H1 (cell line): ENCODE data around the gene ARID1B. TPM values are rescaled to one million over a fixed set of nuclear protein-coding genes. Genes with fewer than 3 reads are reported as not detected.

ENCODE experiments used
- CTCF ChIA-PET: fragments of 300-600 bp; sonication (Branson Sonifier 250); formaldehyde crosslinking; loops from one replicate; lab custom pipeline; 2021; ENCODE audit not compliant: partially characterized antibody; lab: Charles Lee
- POLR2A ChIA-PET: fragments of 300-600 bp; sonication (Branson Sonifier 250); formaldehyde crosslinking; loops from one replicate; lab custom pipeline; 2021; ENCODE audit warnings: inconsistent platforms; ENCODE audit not compliant: partially characterized antibody; lab: Charles Lee
- DNase-seq, 2 experiments: peaks; one replicate each; pipeline versions ENCODE4 v3.0.0 to v3.0.0-alpha.2; 2010 to 2022; ENCODE audit warnings: low spot score in 2 of 2, low read depth in 1 of 2, mixed read lengths in 1 of 2
- FAIRE-seq: peaks from 2 replicates; lab custom pipeline; 2011; peaks lifted over from hg19 to GRCh38; lab: Jason Lieb, UNC
- H2AFZ ChIP-seq: 2 replicates; pipeline ENCODE4 v1.8.1; 2012; ENCODE audit warnings: low read length, inconsistent platforms
- H2AK5ac ChIP-seq: 2 replicates; pipeline ENCODE4 v1.6.1; 2013; ENCODE audit warnings: low read depth, low read length
- H2BK120ac ChIP-seq: replicated peaks from 2 replicates; pipeline ENCODE3; 2013; ENCODE audit warnings: low read depth, low read length, inconsistent platforms
- H2BK12ac ChIP-seq: 2 replicates; pipeline ENCODE4 v1.6.1; 2013; ENCODE audit warnings: low read depth, low read length
- H2BK15ac ChIP-seq: 2 replicates; pipeline ENCODE4 v1.6.1; 2013; ENCODE audit warnings: low read length
- H2BK20ac ChIP-seq: 2 replicates; pipeline ENCODE4 v1.6.1; 2013; ENCODE audit warnings: low read length
- H2BK5ac ChIP-seq: 2 replicates; pipeline ENCODE4 v1.6.1; 2013; ENCODE audit warnings: low read depth, low read length
- H3K14ac ChIP-seq: 2 replicates; pipeline ENCODE4 v1.6.1; 2013; ENCODE audit warnings: inconsistent platforms; ENCODE audit not compliant: insufficient read length
- H3K18ac ChIP-seq: 2 replicates; pipeline ENCODE4 v1.6.1; 2013; ENCODE audit warnings: low read length; ENCODE audit errors: extremely low read depth
- H3K23ac ChIP-seq: 2 replicates; pipeline ENCODE4 v1.6.1; 2013; ENCODE audit warnings: inconsistent platforms; ENCODE audit not compliant: insufficient read length
- H3K23me2 ChIP-seq: 2 replicates; pipeline ENCODE4 v1.6.1; 2013; ENCODE audit warnings: low read depth, low read length
- H3K27ac ChIP-seq: 2 replicates; pipeline ENCODE4 v1.6.1; 2011; ENCODE audit warnings: low read depth, low read length, inconsistent platforms
- H3K27me3 ChIP-seq, 4 experiments: replicated peaks in 1 of 4; 1 replicate in 1 of 4; 2 replicates in 3 of 4; pipeline versions ENCODE4 v1.6.1 to v1.8.1; 2011 to 2013; ENCODE audit warnings: low read length in 3 of 4, mild to moderate bottlenecking in 3 of 4, inconsistent platforms in 2 of 4, mixed read lengths in 2 of 4, moderate library complexity in 1 of 4; ENCODE audit not compliant: control insufficient read depth in 3 of 4, insufficient read depth in 3 of 4; ENCODE audit errors: extremely low read depth in 1 of 4
- H3K36me3 ChIP-seq, 4 experiments: 2 replicates each; pipeline versions ENCODE4 v1.6.1 to v1.8.1; 2011 to 2013; ENCODE audit warnings: mild to moderate bottlenecking in 4 of 4, low read length in 3 of 4, moderate library complexity in 2 of 4, control low read depth in 1 of 4, inconsistent platforms in 1 of 4; ENCODE audit not compliant: insufficient read depth in 4 of 4, control insufficient read depth in 2 of 4
- H3K4ac ChIP-seq: replicated peaks from 2 replicates; pipeline ENCODE3; 2013; ENCODE audit warnings: low read length, low read depth, mixed read lengths, inconsistent platforms; ENCODE audit not compliant: insufficient read length
- H3K4me1 ChIP-seq, 4 experiments: replicated peaks in 1 of 4; 1 replicate in 1 of 4; 2 replicates in 3 of 4; pipeline versions ENCODE4 v1.6.1 to v1.8.1; 2011 to 2013; ENCODE audit warnings: low read length in 3 of 4, inconsistent platforms in 2 of 4, mixed read lengths in 1 of 4; ENCODE audit not compliant: insufficient read depth in 4 of 4, control insufficient read depth in 3 of 4
- H3K4me2 ChIP-seq, 2 experiments: 2 replicates each; pipeline versions ENCODE4 v1.6.1 to v1.8.1; 2011 to 2013; ENCODE audit warnings: low read depth in 2 of 2, low read length in 2 of 2, control low read depth in 1 of 2, inconsistent platforms in 1 of 2, mild to moderate bottlenecking in 1 of 2; ENCODE audit not compliant: insufficient read depth in 1 of 2
- H3K4me3 ChIP-seq, 4 experiments: fragments of 200-600, 300-600 bp in 1 of 4; sonication (generic), shearing (Covaris generic), sonication (Bioruptor Twin) in 1 of 4; 2 replicates each; pipeline versions ENCODE4 v1.5.1 to v1.8.1; 2011 to 2016; ENCODE audit warnings: low read length in 4 of 4, low read depth in 3 of 4, control low read depth in 2 of 4, inconsistent platforms in 2 of 4, mild to moderate bottlenecking in 2 of 4, mixed read lengths in 1 of 4, moderate library complexity in 1 of 4; ENCODE audit not compliant: insufficient read depth in 2 of 4; ENCODE audit errors: extremely low read depth in 1 of 4
- H3K56ac ChIP-seq: replicated peaks from 2 replicates; pipeline ENCODE3; 2013; ENCODE audit warnings: low read depth, mild to moderate bottlenecking, mixed read lengths, low read length, inconsistent platforms; ENCODE audit not compliant: insufficient read length
- H3K79me1 ChIP-seq: 2 replicates; pipeline ENCODE4 v1.6.1; 2013; ENCODE audit warnings: low read depth, low read length, control low read depth
- H3K79me2 ChIP-seq, 2 experiments: 2 replicates each; pipeline versions ENCODE4 v1.6.1 to v1.8.1; 2012 to 2013; ENCODE audit warnings: low read length in 2 of 2, mild to moderate bottlenecking in 2 of 2, inconsistent platforms in 1 of 2; ENCODE audit not compliant: insufficient read depth in 2 of 2, control insufficient read depth in 1 of 2
- H3K9ac ChIP-seq, 4 experiments: replicated peaks in 1 of 4; 1 replicate in 1 of 4; 2 replicates in 3 of 4; pipeline versions ENCODE4 v1.6.1 to v1.8.1; 2011 to 2013; ENCODE audit warnings: low read depth in 3 of 4, low read length in 3 of 4, control low read depth in 2 of 4, mild to moderate bottlenecking in 2 of 4, moderate library complexity in 2 of 4, inconsistent platforms in 1 of 4; ENCODE audit errors: extremely low read depth in 1 of 4
- H3K9me3 ChIP-seq, 2 experiments: 2 replicates each; pipeline versions ENCODE4 v1.6.1 to v1.8.1; 2012 to 2013; ENCODE audit warnings: mild to moderate bottlenecking in 2 of 2, moderate library complexity in 2 of 2, control low read depth in 1 of 2, inconsistent platforms in 1 of 2, low read depth in 1 of 2, low read length in 1 of 2, mixed read lengths in 1 of 2; ENCODE audit not compliant: insufficient read depth in 2 of 2
- H4K20me1 ChIP-seq, 2 experiments: replicated peaks in 1 of 2; 2 replicates each; pipeline versions ENCODE3 to v1.8.1; 2011 to 2013; ENCODE audit warnings: inconsistent platforms in 2 of 2, low read length in 2 of 2, mild to moderate bottlenecking in 1 of 2; ENCODE audit not compliant: insufficient read depth in 2 of 2, control insufficient read depth in 1 of 2
- H4K5ac ChIP-seq: 2 replicates; pipeline ENCODE4 v1.6.1; 2013; ENCODE audit warnings: low read length, low read depth, mixed read lengths, inconsistent platforms; ENCODE audit not compliant: insufficient read length
- H4K8ac ChIP-seq: 2 replicates; pipeline ENCODE4 v1.8.0; 2013; ENCODE audit warnings: mild to moderate bottlenecking, moderate library complexity, low read length, inconsistent platforms; ENCODE audit not compliant: insufficient read depth; ENCODE audit errors: extremely low read depth
- H4K91ac ChIP-seq: replicated peaks from 2 replicates; pipeline ENCODE3; 2013; ENCODE audit warnings: low read length, mixed read lengths, inconsistent platforms; ENCODE audit not compliant: insufficient read length
- BCL11A ChIP-seq, 2 experiments: IDR thresholded peaks; one replicate each; pipeline ENCODE4 v1.6.1; 2011; ENCODE audit warnings: low read depth in 2 of 2, low read length in 2 of 2, mild to moderate bottlenecking in 2 of 2
- BRCA1 ChIP-seq: IDR thresholded peaks from 2 replicates; pipeline ENCODE4 v1.6.1; 2012; ENCODE audit warnings: low read depth, low read length, improper control_type of control experiment
- MAFK ChIP-seq: IDR thresholded peaks from 2 replicates; pipeline ENCODE4 v1.6.1; 2012; ENCODE audit warnings: low read depth, mild to moderate bottlenecking, improper control_type of control experiment, low read length
- RFX5 ChIP-seq: IDR thresholded peaks from 2 replicates; pipeline ENCODE4 v1.6.1; 2011; ENCODE audit warnings: low read depth, low read length, improper control_type of control experiment, borderline replicate concordance
- SRF ChIP-seq: IDR thresholded peaks from 2 replicates; pipeline ENCODE4 v1.6.1; 2011; ENCODE audit warnings: mild to moderate bottlenecking, low read depth, low read length, moderate library complexity
- SUZ12 ChIP-seq: fragments of 200-600 bp; sonication (generic); IDR thresholded peaks from 2 replicates; pipeline ENCODE4 v1.6.1; 2012; ENCODE audit warnings: mild to moderate bottlenecking, inconsistent platforms, low read length, moderate library complexity, mixed read lengths
- TAF1 ChIP-seq: IDR thresholded peaks from 2 replicates; pipeline ENCODE4 v1.6.1; 2011; ENCODE audit warnings: mild to moderate bottlenecking, low read depth, low read length
- TCF12 ChIP-seq: IDR thresholded peaks from 2 replicates; pipeline ENCODE4 v1.6.1; 2011; ENCODE audit warnings: low read depth, mild to moderate bottlenecking, low read length
- ZNF274 ChIP-seq: IDR thresholded peaks from 2 replicates; pipeline ENCODE4 v1.7.0; 2012; ENCODE audit warnings: low read length, borderline replicate concordance; ENCODE audit errors: extremely low read depth
- WGBS, 2 experiments: shearing (Covaris generic) in 1 of 2; methylation state at CpG; one replicate each; pipeline versions ENCODE4 v1.1.6 to v1.1.7; 2013 to 2015; ENCODE audit warnings: low lambda C conversion rate in 2 of 2, mixed read lengths in 2 of 2, inconsistent platforms in 1 of 2, low coverage in 1 of 2, missing lambda C conversion rate in 1 of 2; ENCODE audit not compliant: insufficient replicate concordance in 2 of 2, insufficient coverage in 1 of 2, insufficient read length in 1 of 2; ENCODE audit errors: extremely low coverage in 1 of 2, missing lambda C conversion rate in 1 of 2; 5-methylcytosine and 5-hydroxymethylcytosine counted together
- polyA plus RNA-seq, 7 experiments: library from polyadenylated mRNA; depleted of rRNA in 3 of 7; stranded (reverse) in 5 of 7; unstranded in 2 of 7; fragments of >200 nt in 5 of 7; fragments of 200-250 nt in 2 of 7; gene quantifications; 1 replicate in 5 of 7; 2 replicates in 1 of 7; 4 replicates in 1 of 7; pipeline versions ENCODE4 v1.2.1 to v1.2.3, GENCODE V29; 2011 to 2013; ENCODE audit warnings: missing spikeins in 2 of 7, mixed read lengths in 2 of 7
- total RNA-seq: library from RNA; stranded (reverse); fragmentation: NEBNext Ultra II Directional; extraction: Animal tissue kit (Norgen Biotek cat#: 25700); gene quantifications from 2 replicates; pipeline ENCODE4 v1.2.1, GENCODE V29; 2021

Gene ARID1B
- total and polyA plus RNA-seq, 2 of the 8 experiments (the other 6 are each of a cell fraction or from before 2014, with no cell fraction given): 24.3 to 70.3 TPM

GRCh38 chr6:156849806-156850205 lies 72.6 kb downstream of the ARID1B start:
- H2BK12ac ChIP-seq: no peak overlapping the region
- no peak overlapping the region for H2BK120ac ChIP-seq
- H2AK5ac ChIP-seq: no peak overlapping the region
- H4K8ac ChIP-seq: no peak overlapping the region
- H3K14ac ChIP-seq: no peak overlapping the region
- no peak overlapping the region for H2BK20ac ChIP-seq
- H3K4me1 ChIP-seq: peaks cover 4 to 48% (median 26%) of the 10 kb centered on the region in 4 experiments
- H4K20me1 ChIP-seq: no peaks in the 10 kb centered on the region
- DNase-seq (no peak), FAIRE-seq (no peak)
- no peaks in the 10 kb centered on the region for H3K27me3 ChIP-seq
- H3K18ac ChIP-seq: no peak overlapping the region
- no peak overlapping the region for H2BK5ac ChIP-seq
- no peak overlapping the region for H4K91ac ChIP-seq
- peaks cover 4% of the 10 kb centered on the region; the same call in 1 of the 2 replicates for H3K79me1 ChIP-seq
- H3K36me3 ChIP-seq: no peaks in the 10 kb centered on the region
- no peak overlapping the region for H4K5ac ChIP-seq
- H2AFZ ChIP-seq: no peak overlapping the region
- no peak overlapping the region for H2BK15ac ChIP-seq
- H3K56ac ChIP-seq: no peak overlapping the region
- H3K79me2 ChIP-seq: peaks cover 0 to 94% of the 10 kb centered on the region in 2 experiments; a peak in 3 of 4 replicates
- H3K9me3 ChIP-seq: no peaks in the 10 kb centered on the region
- no peak overlapping the region for H3K23ac ChIP-seq
- ChIA-PET POLR2A (no interaction called here), CTCF (interaction anchor here (0.6 kb wide), 1 partner anchor 275 kb away, joined by 4 read pairs; no protein-coding TSS in a partner anchor)
- H3K9ac ChIP-seq: no peak overlapping the region
- 85% methylated on average over 7 of the region's 7 CpGs; no CpG with 5 or more reads in 1 of the 2 experiments for WGBS, 2 experiments
- no peak overlapping the region for H3K4me2 ChIP-seq
- H3K23me2 ChIP-seq: no peaks in the 10 kb centered on the region; the same call in 1 of the 2 replicates
- H3K4me3 ChIP-seq: no peak overlapping the region
- no peak overlapping the region for H3K4ac ChIP-seq
- H3K27ac ChIP-seq: no peak overlapping the region
- TF ChIP-seq SUZ12: no peak
- no peak for TF ChIP-seq TCF12
- no peak for TF ChIP-seq BRCA1
- TF ChIP-seq RFX5: no peak
- no peak for TF ChIP-seq MAFK
- TF ChIP-seq TAF1: no peak
- TF ChIP-seq BCL11A (IDR thresholded peaks at IDR 0.05; ENCODE audit: low read depth in 2 of 2, low read length in 2 of 2): no peak
- no peak for TF ChIP-seq SRF
- no peak for TF ChIP-seq ZNF274
